Keratinocyte (primary cell): ENCODE data around the gene SARNP. TPM values are rescaled to one million over a fixed set of nuclear protein-coding genes. Genes with fewer than 3 reads are reported as not detected.

ENCODE experiments used
- DNase-seq: peaks from one replicate; pipeline ENCODE4 v3.0.0-alpha.2; 2011; ENCODE audit warnings: low read depth, missing footprints, low spot score
- FAIRE-seq: peaks from 2 replicates; lab custom pipeline; 2011; peaks lifted over from hg19 to GRCh38; lab: Jason Lieb, UNC
- H2AFZ ChIP-seq: 2 replicates; pipeline ENCODE4 v1.6.0; 2012; ENCODE audit warnings: low read length, control low read depth, inconsistent platforms; ENCODE audit not compliant: control insufficient read depth
- H3K27ac ChIP-seq: 2 replicates; pipeline ENCODE4 v1.5.1; 2011; ENCODE audit warnings: low read length; ENCODE audit not compliant: control insufficient read depth, insufficient read depth
- H3K27me3 ChIP-seq: 3 replicates; pipeline ENCODE4 v1.6.0; 2011; ENCODE audit warnings: low read length; ENCODE audit not compliant: control insufficient read depth, insufficient read depth; ENCODE audit errors: extremely low read depth
- H3K36me3 ChIP-seq, 2 experiments: 2 replicates in 1 of 2; 3 replicates in 1 of 2; pipeline ENCODE4 v1.5.1; 2011; ENCODE audit warnings: low read length in 2 of 2, mild to moderate bottlenecking in 1 of 2; ENCODE audit not compliant: control insufficient read depth in 2 of 2, insufficient read depth in 2 of 2; ENCODE audit errors: extremely low read depth in 1 of 2
- H3K4me1 ChIP-seq: 3 replicates; pipeline ENCODE4 v1.5.1; 2011; ENCODE audit warnings: low read length; ENCODE audit not compliant: control insufficient read depth, insufficient read depth; ENCODE audit errors: extremely low read depth
- H3K4me2 ChIP-seq: 3 replicates; pipeline ENCODE4 v1.6.0; 2011; ENCODE audit warnings: low read depth, low read length; ENCODE audit not compliant: control insufficient read depth, insufficient read depth; ENCODE audit errors: extremely low read depth
- H3K4me3 ChIP-seq, 3 experiments: fragments of 200-600 bp in 1 of 3; sonication (generic) in 1 of 3; 2 replicates in 2 of 3; 3 replicates in 1 of 3; pipeline ENCODE4 v1.5.1; 2011 to 2016; ENCODE audit warnings: low read length in 3 of 3, mild to moderate bottlenecking in 3 of 3, control low read depth in 2 of 3, inconsistent platforms in 1 of 3, low read depth in 1 of 3, mixed read lengths in 1 of 3, mixed run types in 1 of 3, moderate library complexity in 1 of 3; ENCODE audit not compliant: control insufficient read depth in 2 of 3, insufficient read depth in 2 of 3; ENCODE audit errors: extremely low read depth in 1 of 3
- H3K79me2 ChIP-seq: 2 replicates; pipeline ENCODE4 v1.6.0; 2012; ENCODE audit warnings: low read length; ENCODE audit not compliant: control insufficient read depth, insufficient read depth
- H3K9ac ChIP-seq: 3 replicates; pipeline ENCODE4 v1.6.0; 2011; ENCODE audit warnings: low read length; ENCODE audit not compliant: control insufficient read depth, insufficient read depth; ENCODE audit errors: extremely low read depth
- H3K9me1 ChIP-seq: 3 replicates; pipeline ENCODE4 v1.6.0; 2011; ENCODE audit warnings: low read length; ENCODE audit not compliant: control insufficient read depth, insufficient read depth; ENCODE audit errors: extremely low read depth
- H3K9me3 ChIP-seq: 2 replicates; pipeline ENCODE4 v1.5.1; 2012; ENCODE audit warnings: low read depth, low read length; ENCODE audit not compliant: control insufficient read depth
- H4K20me1 ChIP-seq: 3 replicates; pipeline ENCODE4 v1.6.0; 2011; ENCODE audit warnings: low read length; ENCODE audit not compliant: control insufficient read depth, insufficient read depth; ENCODE audit errors: extremely low read depth
- CTCF ChIP-seq, 3 experiments: IDR thresholded peaks in 1 of 3; conservative IDR thresholded peaks in 1 of 3; optimal IDR thresholded peaks in 1 of 3; 2 replicates in 2 of 3; 3 replicates in 1 of 3; pipeline versions ENCODE3 to v1.5.1; 2011; ENCODE audit warnings: low read length in 3 of 3, mild to moderate bottlenecking in 3 of 3, moderate library complexity in 2 of 3, control low read depth in 1 of 3, inconsistent platforms in 1 of 3; ENCODE audit not compliant: insufficient read depth in 2 of 3; ENCODE audit errors: extremely low read depth in 1 of 3
- EZH2 ChIP-seq: IDR thresholded peaks from one replicate; pipeline ENCODE4 v1.6.1; 2012; ENCODE audit warnings: inconsistent platforms, mild to moderate bottlenecking, low read length, moderate library complexity
- dilution Hi-C: fragments of 300-500 bp; cut with MboI; formaldehyde crosslinking; loops from one replicate; pipeline ENCODE4 v1.7.0; 2020; ENCODE audit warnings: low sequenced_read_pairs; ENCODE audit not compliant: extremely low pct_ligation_motif_present
- polyA plus RNA-seq, 5 experiments: library from polyadenylated mRNA; depleted of rRNA in 3 of 5; stranded (reverse) in 3 of 5; stranded (forward) in 1 of 5; unstranded in 1 of 5; fragments of >200 nt; gene quantifications; 1 replicate in 1 of 5; 2 replicates in 3 of 5; 3 replicates in 1 of 5; pipeline versions ENCODE4 v1.2.1 to v1.2.3, GENCODE V29; 2011 to 2012; ENCODE audit warnings: missing spikeins in 2 of 5, low read depth in 1 of 5, low replicate concordance in 1 of 5

SARNP gene
- polyA plus RNA-seq, 1 donor (not counting 4 experiments of a cell fraction or from before 2014, with no cell fraction given): 168 TPM

- dilution Hi-C loops: no loop called here
- no peak for DNase-seq
- FAIRE-seq: no peak
- H4K20me1 ChIP-seq: no peaks in the 10 kb centered on the region
- H3K4me3 ChIP-seq: peak within 1 kb of the TSS; percentile 57 to 74 (median 72)
- H3K36me3 ChIP-seq: no peaks in the 10 kb centered on the region
- peak within 1 kb of the TSS; percentile 89 for H3K4me2 ChIP-seq
- H3K79me2 ChIP-seq: no peaks in the 10 kb centered on the region
- no peak within 1 kb of the TSS for H3K27ac ChIP-seq
- H3K9ac ChIP-seq: peak within 1 kb of the TSS; percentile 20
- no peaks in the 10 kb centered on the region for H3K9me1 ChIP-seq
- no peaks in the 10 kb centered on the region for H3K27me3 ChIP-seq
- peaks cover 14% of the 10 kb centered on the region for H3K4me1 ChIP-seq
- no peak for TF ChIP-seq CTCF (optimal IDR thresholded peaks at IDR 0.05 in 1 of 3, IDR thresholded peaks at IDR 0.05 in 1 of 3, conservative IDR thresholded peaks at IDR 0.05 in 1 of 3; ENCODE audit: extremely low read depth in 1 of 3, insufficient read depth in 2 of 3, low read length in 3 of 3)
- TF ChIP-seq EZH2: no peak
- H2AFZ ChIP-seq: peak within 1 kb of the TSS; percentile 85
- no peaks in the 10 kb centered on the region for H3K9me3 ChIP-seq
These were observed 74.7 kb downstream of the SARNP start, which contains the start of gene GDF11 for GRCh38 chr12:55742719-55743405. Gene GDF11 (plus strand): TSS chr12:55743122. CDS start chr12:55743317, 195 bp downstream.

- Histone ChIP-seq H3K27ac (no peak overlapping the region), H3K27me3 (no peaks in the 10 kb centered on the region), H3K9me1 (no peaks in the 10 kb centered on the region), H3K4me1 (peaks cover 15% of the 10 kb centered on the region), H4K20me1 (no peaks in the 10 kb centered on the region), H3K9me3 (no peaks in the 10 kb centered on the region), H3K4me3 (peak overlapping the region in 2 of 3 experiments; percentile 60 to 64), H3K9ac (peak overlapping the region; percentile 20), H3K4me2 (peak overlapping the region; percentile 84), H2AFZ (peak overlapping the region; percentile 78), H3K36me3 (no peaks in the 10 kb centered on the region), H3K79me2 (no peaks in the 10 kb centered on the region)
- FAIRE-seq (no peak), DNase-seq (no peak)
- no peak for TF ChIP-seq CTCF (optimal IDR thresholded peaks at IDR 0.05 in 1 of 3, IDR thresholded peaks at IDR 0.05 in 1 of 3, conservative IDR thresholded peaks at IDR 0.05 in 1 of 3; ENCODE audit: extremely low read depth in 1 of 3, insufficient read depth in 2 of 3, low read length in 3 of 3)
- dilution Hi-C loops: no loop called here
These were observed 75.4 kb downstream of the SARNP start for GRCh38 chr12:55741931-55742680.
